ENCODE results near the gene WDR33. TPM values are rescaled to one million over a fixed set of nuclear protein-coding genes. Genes with fewer than 3 reads are reported as not detected.

Gene WDR33
- total RNA-seq, 6 experiments from 2014 or later: 15.6 to 38.3 (median 28.0) TPM

DNA sequence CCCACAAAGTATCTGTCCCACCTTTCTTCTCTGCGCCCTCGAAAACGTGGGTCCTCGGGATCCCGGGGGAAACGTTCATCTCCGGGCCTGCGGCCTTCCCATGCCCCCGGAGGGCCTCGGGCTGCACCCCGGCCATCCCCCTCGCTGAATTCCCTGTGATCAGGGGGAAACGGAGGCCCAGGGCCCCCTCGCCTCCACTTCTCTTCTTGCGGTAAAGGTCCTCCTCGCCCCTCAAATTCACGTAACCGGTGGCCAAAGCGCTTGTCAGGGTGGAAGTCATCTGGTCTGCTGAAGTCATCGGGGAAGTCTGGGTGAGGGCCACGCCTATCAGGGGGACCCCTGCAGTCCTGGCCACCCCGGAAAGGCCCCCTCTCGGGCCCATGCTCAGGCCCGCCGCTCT, 97.4 kb downstream of the WDR33 start:
- TF ChIP-seq, protein P1, sequence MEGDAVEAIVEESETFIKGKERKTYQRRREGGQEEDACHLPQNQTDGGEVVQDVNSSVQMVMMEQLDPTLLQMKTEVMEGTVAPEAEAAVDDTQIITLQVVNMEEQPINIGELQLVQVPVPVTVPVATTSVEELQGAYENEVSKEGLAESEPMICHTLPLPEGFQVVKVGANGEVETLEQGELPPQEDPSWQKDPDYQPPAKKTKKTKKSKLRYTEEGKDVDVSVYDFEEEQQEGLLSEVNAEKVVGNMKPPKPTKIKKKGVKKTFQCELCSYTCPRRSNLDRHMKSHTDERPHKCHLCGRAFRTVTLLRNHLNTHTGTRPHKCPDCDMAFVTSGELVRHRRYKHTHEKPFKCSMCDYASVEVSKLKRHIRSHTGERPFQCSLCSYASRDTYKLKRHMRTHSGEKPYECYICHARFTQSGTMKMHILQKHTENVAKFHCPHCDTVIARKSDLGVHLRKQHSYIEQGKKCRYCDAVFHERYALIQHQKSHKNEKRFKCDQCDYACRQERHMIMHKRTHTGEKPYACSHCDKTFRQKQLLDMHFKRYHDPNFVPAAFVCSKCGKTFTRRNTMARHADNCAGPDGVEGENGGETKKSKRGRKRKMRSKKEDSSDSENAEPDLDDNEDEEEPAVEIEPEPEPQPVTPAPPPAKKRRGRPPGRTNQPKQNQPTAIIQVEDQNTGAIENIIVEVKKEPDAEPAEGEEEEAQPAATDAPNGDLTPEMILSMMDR (IDR thresholded peaks at IDR 0.05): no peak
- TF ChIP-seq POLR2A (IDR thresholded peaks at IDR 0.05): no peak
- 94% methylated on average over 8 of the region's 25 CpGs for WGBS (ENCODE audit: insufficient coverage, low coverage, low lambda C conversion rate, missing lambda C conversion rate)
- intact Hi-C loops (cut with DNase I): no loop called here
- Histone ChIP-seq H3K36me3 (peaks cover 0 to 13% (median 4%) of the 10 kb centered on the region in 4 donors), H3K4me3 (no peak overlapping the region), H3K9me3 (no peaks in the 10 kb centered on the region), H3K27me3 (no peaks in the 10 kb centered on the region), H3K27ac (no peak overlapping the region), H3K4me1 (no peaks in the 10 kb centered on the region)
- ATAC-seq (peak in 1 of 4 donors; percentile 17), DNase-seq (no peak)

DNA sequence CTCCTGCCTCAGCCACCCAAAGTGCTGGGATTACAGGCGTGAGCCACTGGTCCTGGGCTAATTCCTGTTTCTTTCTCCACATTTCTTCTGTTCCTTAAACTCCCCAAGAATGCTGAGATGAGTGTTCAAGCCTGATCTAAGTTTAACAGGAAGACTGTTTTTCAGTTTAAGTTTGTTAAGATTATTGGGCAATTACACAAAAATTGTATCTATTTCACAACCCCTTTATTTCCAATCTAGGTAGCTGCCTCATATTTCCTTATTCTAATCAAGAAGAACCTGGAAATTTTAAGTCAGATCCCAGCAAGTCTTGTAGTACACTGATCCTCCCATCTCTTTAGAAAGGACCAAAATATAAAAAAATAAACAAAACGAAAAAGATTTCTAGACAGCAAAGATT, 98.0 kb downstream of the WDR33 start:
- no peak for TF ChIP-seq POLR2A (IDR thresholded peaks at IDR 0.05)
- TF ChIP-seq, protein P1 (IDR thresholded peaks at IDR 0.05): no peak
- ATAC-seq (no peak), DNase-seq (no peak)
- Histone ChIP-seq H3K4me1 (no peaks in the 10 kb centered on the region), H3K27ac (no peak overlapping the region), H3K36me3 (peaks cover 0 to 15% (median 6%) of the 10 kb centered on the region in 4 donors), H3K9me3 (no peaks in the 10 kb centered on the region), H3K4me3 (no peak overlapping the region), H3K27me3 (no peaks in the 10 kb centered on the region)
- WGBS (ENCODE audit: insufficient coverage, low coverage, low lambda C conversion rate, missing lambda C conversion rate): 77% methylated on average over 2 of the region's 2 CpGs
- intact Hi-C loops (cut with DNase I): no loop called here

DNA sequence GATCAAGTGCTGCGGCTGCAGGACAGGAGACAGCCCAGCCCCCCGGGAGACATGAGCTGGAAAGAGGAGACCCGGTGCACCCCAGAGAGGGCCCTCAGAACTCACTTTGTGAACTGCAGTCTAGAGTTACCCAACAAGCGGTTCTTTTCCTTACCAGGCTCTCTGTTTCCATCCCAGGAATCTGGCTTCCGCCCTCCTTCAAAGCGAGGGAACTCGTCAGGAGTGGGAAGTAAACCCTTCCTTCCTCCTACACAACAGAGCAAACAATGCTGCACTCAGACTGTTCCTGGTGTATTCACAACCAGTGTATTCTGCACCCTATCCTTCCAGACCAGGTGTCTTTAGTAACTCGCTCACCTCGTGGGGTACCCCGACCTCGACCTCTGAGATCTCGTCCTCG, 101.6 kb downstream of the WDR33 start:
- TF ChIP-seq, protein P1 (IDR thresholded peaks at IDR 0.05): no peak
- TF ChIP-seq POLR2A (IDR thresholded peaks at IDR 0.05): no peak
- no peaks in the 10 kb centered on the region for H3K9me3 ChIP-seq
- WGBS (ENCODE audit: insufficient coverage, low coverage, low lambda C conversion rate, missing lambda C conversion rate): 86% methylated on average over 9 of the region's 13 CpGs
- no peak overlapping the region for H3K4me3 ChIP-seq
- no peak for ATAC-seq
- peaks cover 0 to 15% (median 6%) of the 10 kb centered on the region in 4 donors for H3K36me3 ChIP-seq
- intact Hi-C loops (cut with DNase I): no loop called here
- no peak overlapping the region for H3K27ac ChIP-seq
- DNase-seq: no peak
- peaks cover 0 to 34% (median 12%) of the 10 kb centered on the region in 4 donors for H3K4me1 ChIP-seq
- no peaks in the 10 kb centered on the region for H3K27me3 ChIP-seq

DNA sequence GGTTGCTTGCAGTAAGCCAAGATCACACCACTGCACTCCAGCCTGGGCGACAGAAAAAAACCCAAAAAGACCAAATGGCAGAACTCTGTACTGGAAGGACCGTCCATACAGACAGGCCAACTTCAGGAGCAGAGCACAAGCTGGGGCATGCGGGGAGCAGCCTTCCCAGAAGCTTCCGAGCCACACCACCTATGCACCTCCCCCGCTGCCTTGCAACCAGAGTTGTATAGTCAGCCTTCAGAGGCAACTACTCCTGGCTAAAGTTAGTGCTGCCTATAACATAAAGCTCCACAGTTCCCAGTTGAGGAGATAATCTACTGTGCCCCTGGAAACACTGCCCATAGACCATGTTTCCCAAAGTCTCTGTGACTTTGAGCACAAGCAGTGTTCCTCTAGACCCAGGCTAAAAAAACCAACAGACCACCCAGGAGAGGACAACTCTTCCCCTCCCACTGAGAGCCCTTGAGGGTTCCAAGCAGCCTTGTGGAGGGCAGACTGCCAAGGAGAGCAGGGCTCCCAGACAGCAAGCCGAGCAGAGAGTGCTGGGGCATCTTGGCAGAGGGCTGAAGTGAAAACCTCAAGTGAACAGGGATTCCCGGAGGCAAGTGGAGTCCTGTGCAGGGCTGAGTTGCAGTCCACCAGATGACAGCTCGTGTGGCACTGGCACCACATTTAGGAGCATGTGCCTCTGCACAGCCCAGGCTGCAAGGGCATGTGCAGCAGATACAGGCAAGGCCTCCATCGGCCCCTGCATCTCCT, 102.9 kb downstream of the WDR33 start:
- WGBS (ENCODE audit: insufficient coverage, low coverage, low lambda C conversion rate, missing lambda C conversion rate): 100% methylated on average over 4 of the region's 9 CpGs
- H3K9me3 ChIP-seq: no peaks in the 10 kb centered on the region
- intact Hi-C loops (cut with DNase I): no loop called here
- H3K36me3 ChIP-seq: peaks cover 0 to 15% (median 6%) of the 10 kb centered on the region in 4 donors
- no peak for ATAC-seq
- H3K4me1 ChIP-seq: peaks cover 0 to 47% (median 18%) of the 10 kb centered on the region in 4 donors
- no peak overlapping the region for H3K4me3 ChIP-seq
- no peaks in the 10 kb centered on the region for H3K27me3 ChIP-seq
- TF ChIP-seq, protein P1 (IDR thresholded peaks at IDR 0.05): no peak
- no peak for TF ChIP-seq POLR2A (IDR thresholded peaks at IDR 0.05)
- H3K27ac ChIP-seq: no peak overlapping the region
- no peak for DNase-seq

Measured in right lobe of liver (tissue), 6 donors.